Kidney capillary endothelial cell (primary cell): ENCODE data around the gene IFI6.
"Not testable (repeated sequence)": the region's sequence is repeated elsewhere in the genome, so short reads cannot be mapped to it uniquely, and the experiment has no call there.

Experiments
- DNase-seq: peaks from one replicate; pipeline ENCODE4 v3.0.0-alpha.2; 2018; ENCODE audit warnings: low spot score

Gene IFI6

GRCh38 chr1:27627061-27627460 lies 44.9 kb downstream of the IFI6 start:
- DNase-seq: no peak

- no peak for DNase-seq
Observed at GRCh38 chr1:27626031-27626935, 45.7 kb downstream of the IFI6 start.

GRCh38 chr1:27624467-27625178 lies 47.4 kb downstream of the IFI6 start:
- DNase-seq: no peak

GRCh38 chr1:27623327-27624212 lies 48.4 kb downstream of the IFI6 start:
- DNase-seq: no peak

- no peak for DNase-seq
Observed at GRCh38 chr1:27622828-27623227, 49.2 kb downstream of the IFI6 start.

- DNase-seq: no peak
Observed at GRCh38 chr1:27621051-27621920, 50.7 kb downstream of the IFI6 start.

GRCh38 chr1:27619782-27620438 lies 52.1 kb downstream of the IFI6 start:
- DNase-seq: not testable (repeated sequence)

- DNase-seq: no peak
Observed at GRCh38 chr1:27618341-27619082, 53.5 kb downstream of the IFI6 start.

- no peak for DNase-seq
Observed at GRCh38 chr1:27617420-27617819, 54.6 kb downstream of the IFI6 start.

- DNase-seq: no peak
Observed at GRCh38 chr1:27616441-27616840, 55.6 kb downstream of the IFI6 start.
